ENCODE data around the gene PGAM5.

PGAM5 gene

GRCh38 chr12:132720606-132721345, 10.1 kb downstream of the PGAM5 start:
- peaks cover 32% of the 10 kb centered on the region for H3K36me3 ChIP-seq (ENCODE audit: control insufficient read depth, insufficient read depth, low read length)
- H3K4me3 ChIP-seq (ENCODE audit: insufficient read depth, low read depth, low read length): no peak overlapping the region
- H3K27ac ChIP-seq (ENCODE audit: insufficient read depth, low read depth, low read length, poor library complexity, severe bottlenecking): no peak overlapping the region
- no peaks in the 10 kb centered on the region for H3K4me1 ChIP-seq (ENCODE audit: control insufficient read depth, insufficient read depth, low read length)
- no peaks in the 10 kb centered on the region for H3K27me3 ChIP-seq (ENCODE audit: control insufficient read depth, insufficient read depth, low read length, poor library complexity, severe bottlenecking)
- no peaks in the 10 kb centered on the region for H3K9me3 ChIP-seq (ENCODE audit: control insufficient read depth, low read length)
- WGBS, 2 experiments: 95 to 96% methylated on average over 25 of the region's 25 CpGs

GRCh38 chr12:132723015-132723763, 12.5 kb downstream of the PGAM5 start:
- H3K4me3 ChIP-seq (ENCODE audit: insufficient read depth, low read depth, low read length): no peak overlapping the region
- no peaks in the 10 kb centered on the region for H3K9me3 ChIP-seq (ENCODE audit: control insufficient read depth, low read length)
- peaks cover 53% of the 10 kb centered on the region for H3K36me3 ChIP-seq (ENCODE audit: control insufficient read depth, insufficient read depth, low read length)
- no peaks in the 10 kb centered on the region for H3K4me1 ChIP-seq (ENCODE audit: control insufficient read depth, insufficient read depth, low read length)
- no peak overlapping the region for H3K27ac ChIP-seq (ENCODE audit: insufficient read depth, low read depth, low read length, poor library complexity, severe bottlenecking)
- 94 to 96% methylated on average over 30 of the region's 30 CpGs for WGBS, 2 experiments
- no peaks in the 10 kb centered on the region for H3K27me3 ChIP-seq (ENCODE audit: control insufficient read depth, insufficient read depth, low read length, poor library complexity, severe bottlenecking)

GRCh38 chr12:132723764-132724140, 13.1 kb downstream of the PGAM5 start:
- no peak overlapping the region for H3K4me3 ChIP-seq (ENCODE audit: insufficient read depth, low read depth, low read length)
- peaks cover 55% of the 10 kb centered on the region for H3K36me3 ChIP-seq (ENCODE audit: control insufficient read depth, insufficient read depth, low read length)
- WGBS, 2 experiments: 94 to 96% methylated on average over 2 of the region's 2 CpGs
- no peaks in the 10 kb centered on the region for H3K4me1 ChIP-seq (ENCODE audit: control insufficient read depth, insufficient read depth, low read length)
- no peaks in the 10 kb centered on the region for H3K27me3 ChIP-seq (ENCODE audit: control insufficient read depth, insufficient read depth, low read length, poor library complexity, severe bottlenecking)
- H3K9me3 ChIP-seq (ENCODE audit: control insufficient read depth, low read length): no peaks in the 10 kb centered on the region
- H3K27ac ChIP-seq (ENCODE audit: insufficient read depth, low read depth, low read length, poor library complexity, severe bottlenecking): no peak overlapping the region

- 93% methylated on average over 30 of the region's 30 CpGs for WGBS, 2 experiments
- H3K4me1 ChIP-seq (ENCODE audit: control insufficient read depth, insufficient read depth, low read length): no peaks in the 10 kb centered on the region
- H3K4me3 ChIP-seq (ENCODE audit: insufficient read depth, low read depth, low read length): no peak overlapping the region
- no peaks in the 10 kb centered on the region for H3K27me3 ChIP-seq (ENCODE audit: control insufficient read depth, insufficient read depth, low read length, poor library complexity, severe bottlenecking)
- H3K36me3 ChIP-seq (ENCODE audit: control insufficient read depth, insufficient read depth, low read length): peaks cover 49% of the 10 kb centered on the region
- no peak overlapping the region for H3K27ac ChIP-seq (ENCODE audit: insufficient read depth, low read depth, low read length, poor library complexity, severe bottlenecking)
- H3K9me3 ChIP-seq (ENCODE audit: control insufficient read depth, low read length): no peaks in the 10 kb centered on the region
Measured at GRCh38 chr12:132724506-132725241, 14.0 kb downstream of the PGAM5 start.

GRCh38 chr12:132726386-132726785, 15.7 kb downstream of the PGAM5 start:
- H3K4me3 ChIP-seq (ENCODE audit: insufficient read depth, low read depth, low read length): no peak overlapping the region
- H3K9me3 ChIP-seq (ENCODE audit: control insufficient read depth, low read length): no peaks in the 10 kb centered on the region
- H3K36me3 ChIP-seq (ENCODE audit: control insufficient read depth, insufficient read depth, low read length): peaks cover 64% of the 10 kb centered on the region
- no peaks in the 10 kb centered on the region for H3K27me3 ChIP-seq (ENCODE audit: control insufficient read depth, insufficient read depth, low read length, poor library complexity, severe bottlenecking)
- no peaks in the 10 kb centered on the region for H3K4me1 ChIP-seq (ENCODE audit: control insufficient read depth, insufficient read depth, low read length)
- no peak overlapping the region for H3K27ac ChIP-seq (ENCODE audit: insufficient read depth, low read depth, low read length, poor library complexity, severe bottlenecking)
- 92 to 94% methylated on average over 12 of the region's 12 CpGs for WGBS, 2 experiments

- Histone ChIP-seq H3K27ac (ENCODE audit: insufficient read depth, low read depth, low read length, poor library complexity, severe bottlenecking) (no peak overlapping the region), H3K4me3 (ENCODE audit: insufficient read depth, low read depth, low read length) (no peak overlapping the region), H3K36me3 (ENCODE audit: control insufficient read depth, insufficient read depth, low read length) (peaks cover 69% of the 10 kb centered on the region), H3K27me3 (ENCODE audit: control insufficient read depth, insufficient read depth, low read length, poor library complexity, severe bottlenecking) (no peaks in the 10 kb centered on the region), H3K9me3 (ENCODE audit: control insufficient read depth, low read length) (no peaks in the 10 kb centered on the region), H3K4me1 (ENCODE audit: control insufficient read depth, insufficient read depth, low read length) (no peaks in the 10 kb centered on the region)
- 92 to 94% methylated on average over 37 of the region's 37 CpGs for WGBS, 2 experiments
Measured at GRCh38 chr12:132727091-132727794, 16.6 kb downstream of the PGAM5 start.

GRCh38 chr12:132728502-132728901, 17.9 kb downstream of the PGAM5 start:
- H3K4me1 ChIP-seq (ENCODE audit: control insufficient read depth, insufficient read depth, low read length): no peaks in the 10 kb centered on the region
- 93 to 94% methylated on average over 7 of the region's 7 CpGs for WGBS, 2 experiments
- H3K27me3 ChIP-seq (ENCODE audit: control insufficient read depth, insufficient read depth, low read length, poor library complexity, severe bottlenecking): no peaks in the 10 kb centered on the region
- no peak overlapping the region for H3K27ac ChIP-seq (ENCODE audit: insufficient read depth, low read depth, low read length, poor library complexity, severe bottlenecking)
- H3K9me3 ChIP-seq (ENCODE audit: control insufficient read depth, low read length): no peaks in the 10 kb centered on the region
- peaks cover 70% of the 10 kb centered on the region for H3K36me3 ChIP-seq (ENCODE audit: control insufficient read depth, insufficient read depth, low read length)
- no peak overlapping the region for H3K4me3 ChIP-seq (ENCODE audit: insufficient read depth, low read depth, low read length)

- no peak overlapping the region for H3K4me3 ChIP-seq (ENCODE audit: insufficient read depth, low read depth, low read length)
- H3K9me3 ChIP-seq (ENCODE audit: control insufficient read depth, low read length): no peaks in the 10 kb centered on the region
- no peaks in the 10 kb centered on the region for H3K27me3 ChIP-seq (ENCODE audit: control insufficient read depth, insufficient read depth, low read length, poor library complexity, severe bottlenecking)
- H3K4me1 ChIP-seq (ENCODE audit: control insufficient read depth, insufficient read depth, low read length): no peaks in the 10 kb centered on the region
- WGBS, 2 experiments: 92% methylated on average over 24 of the region's 24 CpGs
- H3K27ac ChIP-seq (ENCODE audit: insufficient read depth, low read depth, low read length, poor library complexity, severe bottlenecking): no peak overlapping the region
- H3K36me3 ChIP-seq (ENCODE audit: control insufficient read depth, insufficient read depth, low read length): peaks cover 72% of the 10 kb centered on the region
Measured at GRCh38 chr12:132729541-132730320, 19.1 kb downstream of the PGAM5 start.

GRCh38 chr12:132730353-132730752, 19.7 kb downstream of the PGAM5 start:
- no peaks in the 10 kb centered on the region for H3K9me3 ChIP-seq (ENCODE audit: control insufficient read depth, low read length)
- WGBS, 2 experiments: 93 to 96% methylated on average over 11 of the region's 11 CpGs
- no peak overlapping the region for H3K27ac ChIP-seq (ENCODE audit: insufficient read depth, low read depth, low read length, poor library complexity, severe bottlenecking)
- no peak overlapping the region for H3K4me3 ChIP-seq (ENCODE audit: insufficient read depth, low read depth, low read length)
- peaks cover 77% of the 10 kb centered on the region for H3K36me3 ChIP-seq (ENCODE audit: control insufficient read depth, insufficient read depth, low read length)
- H3K27me3 ChIP-seq (ENCODE audit: control insufficient read depth, insufficient read depth, low read length, poor library complexity, severe bottlenecking): no peaks in the 10 kb centered on the region
- H3K4me1 ChIP-seq (ENCODE audit: control insufficient read depth, insufficient read depth, low read length): no peaks in the 10 kb centered on the region
